Pancreas (tissue), 10 donors: ENCODE data around the gene FARSA. TPM values are rescaled to one million over a fixed set of nuclear protein-coding genes. Genes with fewer than 3 reads are reported as not detected.

Experiments used
- ATAC-seq, 4 donors: fragments of 200-7000 bp; cut with Tn5 transposase; one replicate each; pipeline versions ENCODE4 v1.8.0 to v1.9.1; 2020; ENCODE audit warnings: mild to moderate bottlenecking in 4 of 4, moderate library complexity in 4 of 4
- DNase-seq, 6 donors: peaks; one replicate each; pipeline ENCODE4 v3.0.0-alpha.2; 2020
- FAIRE-seq: peaks from 2 replicates; lab custom pipeline; 2012; peaks lifted over from hg19 to GRCh38; lab: Jason Lieb, UNC
- H3K27ac ChIP-seq, 4 donors: fragments of 200-600 bp; sonication (generic); 1 replicate in 3 of 4; 2 replicates in 1 of 4; pipeline versions ENCODE4 v1.5.0 to v1.8.0; 2020
- H3K27me3 ChIP-seq, 4 donors: fragments of 200-600 bp; one replicate each; pipeline ENCODE4 v1.8.0; 2021
- H3K36me3 ChIP-seq, 3 donors: fragments of 200-600 bp; sonication (generic) in 1 of 3; one replicate each; pipeline versions ENCODE4 v1.5.0 to v1.8.0; 2020 to 2021
- H3K4me1 ChIP-seq, 3 donors: fragments of 200-600 bp; one replicate each; pipeline ENCODE4 v1.8.0; 2021
- H3K4me3 ChIP-seq, 4 donors: fragments of 200-600 bp; sonication (generic) in 2 of 4; one replicate each; pipeline versions ENCODE4 v1.5.0 to v1.8.0; 2020 to 2021
- H3K9me3 ChIP-seq, 4 donors: fragments of 200-600 bp; one replicate each; pipeline ENCODE4 v1.8.0; 2021
- WGBS, 2 donors: extraction: QIAGEN DNeasy Blood & Tissue Kit; methylation state at CpG; one replicate each; pipeline ENCODE4 v1.1.7; 2013; 5-methylcytosine and 5-hydroxymethylcytosine counted together
- intact Hi-C, 3 donors: fragments of 100-400 bp; cut with DNase I; formaldehyde crosslinking; loops; one replicate each; pipeline versions ENCODE4 v1.11.1 to v1.14.2; 2022
- polyA plus RNA-seq, 2 donors: library from polyadenylated mRNA; stranded (reverse); fragments of 200-250 nt; gene quantifications; one replicate each; pipeline ENCODE4 v1.2.3, GENCODE V29; 2013
- total RNA-seq, 6 donors: library from RNA; stranded (reverse); fragmentation: NEBNext Ultra II Directional in 4 of 6; extraction: Animal tissue kit (Norgen Biotek cat#: 25700) in 4 of 6; gene quantifications; one replicate each; pipeline versions ENCODE4 v1.2.1 to v1.2.4, GENCODE V29; 2021 to 2023
- TF ChIP-seq, protein P1 (sequence below), 4 donors: fragments of 200-600 bp; sonication (generic) in 3 of 4; IDR thresholded peaks; one replicate each; pipeline versions ENCODE4 v1.5.0 to v1.8.0; 2021; ENCODE audit warnings: antibody characterized with exemption in 4 of 4
- donor health status: healthy with polysubstance abuse.
- donor health status: DM: no; HTN: no; CAD: no; lungs with moderate emphysema.
- donor health status: DM: no; HTN: no; CAD: no.
- donor health status: control.
- donor health status: control.
- donor health status: Bipolar disorder and iron deficiency.
- donor health status: DM: yes; HTN: yes; CAD: no.
- donor health status: DM: no; HTN: no; CAD: no.
- donor health status: DM: no; HTN: no; CAD: no.
- donor health status: DM: yes; HTN: yes; CAD: no.

The FARSA gene
- total and polyA plus RNA-seq, 8 donors = 19.4 to 46.0 (median 30.2) TPM

DNA sequence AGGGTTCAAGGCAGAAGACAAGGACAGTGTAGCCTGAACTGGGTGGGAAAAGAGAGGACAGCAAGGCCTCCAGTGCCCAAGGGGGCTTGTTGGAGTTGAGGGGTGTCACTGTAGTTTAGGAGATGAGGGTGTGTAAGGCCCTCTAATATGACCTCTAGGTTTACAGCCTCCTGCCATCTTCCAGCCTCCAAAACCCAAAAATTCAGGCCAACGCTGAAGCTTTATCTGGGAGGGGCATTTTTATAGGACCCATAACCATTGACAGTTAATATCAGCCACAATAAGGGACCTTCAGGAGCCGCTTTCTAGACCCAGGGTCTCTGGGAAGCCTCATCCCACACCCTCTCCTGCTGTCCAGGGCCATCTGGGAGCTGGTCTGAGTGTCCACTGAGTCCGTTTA lies 49.3 kb downstream of the FARSA start:
- Histone ChIP-seq H3K27me3 (no peaks in the 10 kb centered on the region), H3K36me3 (no peaks in the 10 kb centered on the region), H3K4me1 (no peaks in the 10 kb centered on the region), H3K9me3 (no peaks in the 10 kb centered on the region), H3K4me3 (no peak overlapping the region), H3K27ac (no peak overlapping the region)
- no peak for ATAC-seq
- intact Hi-C loops = no loop called here
- 97% methylated on average over 3 of the region's 3 CpGs for WGBS, 2 donors
- TF ChIP-seq, protein P1, sequence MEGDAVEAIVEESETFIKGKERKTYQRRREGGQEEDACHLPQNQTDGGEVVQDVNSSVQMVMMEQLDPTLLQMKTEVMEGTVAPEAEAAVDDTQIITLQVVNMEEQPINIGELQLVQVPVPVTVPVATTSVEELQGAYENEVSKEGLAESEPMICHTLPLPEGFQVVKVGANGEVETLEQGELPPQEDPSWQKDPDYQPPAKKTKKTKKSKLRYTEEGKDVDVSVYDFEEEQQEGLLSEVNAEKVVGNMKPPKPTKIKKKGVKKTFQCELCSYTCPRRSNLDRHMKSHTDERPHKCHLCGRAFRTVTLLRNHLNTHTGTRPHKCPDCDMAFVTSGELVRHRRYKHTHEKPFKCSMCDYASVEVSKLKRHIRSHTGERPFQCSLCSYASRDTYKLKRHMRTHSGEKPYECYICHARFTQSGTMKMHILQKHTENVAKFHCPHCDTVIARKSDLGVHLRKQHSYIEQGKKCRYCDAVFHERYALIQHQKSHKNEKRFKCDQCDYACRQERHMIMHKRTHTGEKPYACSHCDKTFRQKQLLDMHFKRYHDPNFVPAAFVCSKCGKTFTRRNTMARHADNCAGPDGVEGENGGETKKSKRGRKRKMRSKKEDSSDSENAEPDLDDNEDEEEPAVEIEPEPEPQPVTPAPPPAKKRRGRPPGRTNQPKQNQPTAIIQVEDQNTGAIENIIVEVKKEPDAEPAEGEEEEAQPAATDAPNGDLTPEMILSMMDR (IDR thresholded peaks at IDR 0.05) = no peak
- no peak for DNase-seq
- FAIRE-seq = no peak

DNA sequence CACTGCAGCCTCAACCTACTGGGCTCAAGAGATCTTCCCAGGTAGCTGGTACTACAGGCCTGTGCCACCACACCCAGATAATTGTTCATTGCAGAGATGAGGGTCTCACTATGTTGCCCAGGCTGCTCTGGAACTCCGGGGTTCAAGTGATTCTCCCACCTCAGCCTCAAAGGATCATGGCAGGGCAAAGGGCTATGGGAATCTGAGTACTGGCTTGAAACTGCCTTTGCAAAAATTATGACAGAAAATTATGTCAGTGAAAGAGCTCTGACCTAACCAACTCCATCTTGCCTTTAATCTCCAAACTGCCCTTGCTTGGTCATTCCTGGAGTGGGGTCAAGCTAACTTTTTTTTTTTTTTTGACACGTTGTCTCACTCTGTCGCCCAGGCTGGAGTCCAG lies 50.9 kb downstream of the FARSA start:
- TF ChIP-seq, protein P1 (IDR thresholded peaks at IDR 0.05) = no peak
- ATAC-seq = no peak
- Histone ChIP-seq H3K9me3 (no peaks in the 10 kb centered on the region), H3K27me3 (no peaks in the 10 kb centered on the region), H3K27ac (peak overlapping the region in 1 of 4 donors; percentile 9), H3K36me3 (peaks cover 0 to 4% (median 0%) of the 10 kb centered on the region in 3 donors), H3K4me1 (no peaks in the 10 kb centered on the region), H3K4me3 (no peak overlapping the region)
- 82 to 96% methylated on average over 3 of the region's 3 CpGs for WGBS, 2 donors
- intact Hi-C loops = no loop called here
- no peak for DNase-seq
- no peak for FAIRE-seq

DNA sequence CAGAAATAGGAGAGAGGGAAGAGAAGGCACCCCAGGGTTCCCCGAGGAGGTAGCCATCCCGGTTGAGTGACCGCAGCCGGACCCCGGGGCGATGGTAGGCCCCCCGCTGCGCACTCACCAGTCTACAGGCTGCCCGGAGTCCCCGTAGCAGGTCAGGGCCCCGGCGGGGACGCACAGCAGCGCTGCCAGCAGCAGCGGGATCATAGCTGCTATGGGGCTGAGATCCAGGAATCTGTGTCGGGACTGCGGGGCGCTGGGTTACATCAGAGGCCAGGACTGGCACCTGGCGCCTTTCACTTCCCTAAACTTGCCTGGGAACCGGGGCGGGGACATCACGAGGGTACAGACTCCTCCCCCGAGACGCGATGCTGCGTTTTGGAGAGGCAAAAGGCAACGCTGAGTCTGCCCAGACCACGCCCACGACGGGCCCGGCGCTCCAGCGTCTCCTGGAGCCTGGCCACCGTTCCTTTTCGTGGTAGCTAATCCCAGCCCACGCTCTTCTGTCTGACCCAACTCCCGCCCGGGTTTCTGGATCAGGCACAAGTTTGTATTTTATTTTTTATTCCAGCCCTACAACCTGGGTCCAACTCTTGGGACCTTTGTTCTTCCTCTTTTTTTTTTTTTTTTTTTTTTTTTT lies 52.2 kb downstream of the FARSA start, which contains the start of gene DNASE2:
Gene DNASE2, minus strand, starts transcription at position 278 of the 637 bp plus-strand sequence. Its CDS starts 74 bp downstream, at position 204.
- DNase-seq (peak; percentile 94 to 99 (median 98)), FAIRE-seq (peak; percentile 73), ATAC-seq (peak; percentile 84 to 90 (median 88))
- Histone ChIP-seq H3K36me3 (peaks cover 0 to 8% (median 0%) of the 10 kb centered on the region in 3 donors), H3K4me3 (peak within 1 kb of the TSS; percentile 51 to 74 (median 60)), H3K27me3 (no peaks in the 10 kb centered on the region), H3K4me1 (no peaks in the 10 kb centered on the region), H3K27ac (peak within 1 kb of the TSS; percentile 85 to 94 (median 88)), H3K9me3 (no peaks in the 10 kb centered on the region)
- intact Hi-C loops = no loop called here
- TF ChIP-seq, protein P1 (IDR thresholded peaks at IDR 0.05) = no peak
- WGBS, 2 donors = 0% methylated on average over 38 of the region's 38 CpGs

DNA sequence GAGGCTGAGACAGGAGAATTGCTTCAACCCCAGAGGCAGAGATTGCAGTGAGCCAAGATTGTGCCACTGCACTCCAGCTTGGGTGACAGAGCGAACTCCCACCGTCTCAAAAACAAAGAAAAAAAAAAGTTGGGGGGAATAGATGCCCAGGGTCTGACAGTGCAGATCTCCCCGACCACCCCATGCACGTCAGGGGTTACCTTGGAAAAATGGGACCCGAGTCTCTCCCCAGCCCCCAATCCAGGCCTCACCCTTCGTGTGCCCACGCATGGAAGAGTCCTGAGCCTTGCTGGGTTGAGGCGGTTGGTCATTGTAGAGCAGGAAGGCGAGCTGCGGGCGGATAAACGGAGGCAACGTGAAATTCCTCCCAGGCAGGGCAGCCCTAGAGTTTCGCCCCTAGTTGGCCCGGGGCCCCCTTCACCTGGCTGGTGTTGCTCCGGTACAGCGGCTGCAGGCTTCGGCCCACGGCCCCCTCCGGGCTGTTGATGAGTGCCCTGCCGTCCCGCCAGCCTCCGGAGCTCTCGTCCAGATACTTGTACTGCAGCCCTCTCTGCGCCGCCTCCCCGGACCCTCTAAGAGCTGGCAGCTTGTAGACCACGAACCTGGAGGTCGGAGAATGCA lies 52.9 kb downstream of the FARSA start:
- H3K27ac ChIP-seq = peak overlapping the region; percentile 85 to 94 (median 88)
- peak overlapping the region; percentile 51 to 74 (median 60) for H3K4me3 ChIP-seq
- intact Hi-C loops = no loop called here
- ATAC-seq = peak; percentile 32 to 45 (median 36)
- H3K9me3 ChIP-seq = no peaks in the 10 kb centered on the region
- no peaks in the 10 kb centered on the region for H3K27me3 ChIP-seq
- no peak for FAIRE-seq
- DNase-seq = peak in 5 of 6 donors; percentile 41 to 82 (median 55)
- WGBS, 2 donors = 6 to 9% methylated on average over 29 of the region's 29 CpGs
- H3K36me3 ChIP-seq = peaks cover 0 to 8% (median 0%) of the 10 kb centered on the region in 3 donors
- no peaks in the 10 kb centered on the region for H3K4me1 ChIP-seq
- TF ChIP-seq, protein P1 (IDR thresholded peaks at IDR 0.05) = no peak
